ENCODE data around the gene RNF212B. TPM values are rescaled to one million over a fixed set of nuclear protein-coding genes. Genes with fewer than 3 reads are reported as not detected.
A peak's percentile ranks its signal among the peaks of the same experiment; 100 is the strongest.
"Not testable (repeated sequence)": the region's sequence is repeated elsewhere in the genome, so short reads cannot be mapped to it uniquely, and the experiment has no call there.

The RNF212B gene
- total RNA-seq, 4 donors from 2014 or later: 0.33 TPM; not detected in 3

DNA sequence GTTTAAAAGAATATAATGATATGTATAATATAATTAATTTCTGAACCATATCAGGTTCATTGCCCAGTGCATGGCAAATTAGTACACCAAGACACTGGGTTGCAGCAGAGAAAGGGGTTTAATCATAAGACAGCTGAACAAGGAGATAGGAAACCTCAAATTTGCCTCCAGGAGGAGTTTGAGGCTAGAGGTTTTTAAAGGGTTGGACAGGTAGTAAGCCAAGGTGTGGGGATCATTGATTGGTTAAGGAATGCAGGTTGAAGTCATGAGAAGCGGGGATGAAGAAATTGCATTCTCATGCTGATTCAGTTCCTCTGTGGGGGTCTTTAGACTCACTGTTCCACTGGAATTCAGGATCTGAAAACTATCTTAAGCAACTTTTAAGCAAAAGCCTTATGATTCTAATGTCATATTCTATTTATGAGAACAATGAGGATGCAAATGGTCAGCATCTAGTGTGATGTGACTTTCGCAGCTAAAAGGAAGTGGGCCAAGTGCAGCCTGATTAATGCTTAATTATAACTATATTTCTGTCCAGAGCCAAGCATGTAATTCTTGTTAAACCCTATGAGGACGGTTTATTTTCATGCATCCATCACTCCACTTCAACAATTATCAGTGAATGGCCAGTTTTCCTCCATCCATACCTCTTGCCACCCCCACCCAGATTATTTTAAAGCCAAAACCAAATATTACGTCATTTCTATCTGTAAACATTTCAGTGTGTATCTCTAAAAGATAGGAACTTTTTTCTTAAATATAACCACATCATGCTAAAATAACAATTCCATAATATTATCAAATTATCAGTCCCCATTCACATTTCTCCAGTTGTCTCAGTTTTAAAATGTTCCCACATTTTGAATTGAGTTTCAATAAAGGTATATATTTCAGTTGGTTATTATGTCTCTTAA is 14.9 kb downstream of the RNF212B start:
- peaks cover 0 to 4% (median 0%) of the 10 kb centered on the region in 4 donors for H3K4me1 ChIP-seq
- no peak for DNase-seq (ENCODE audit: extremely low spot score)
- no peaks in the 10 kb centered on the region for H3K36me3 ChIP-seq
- intact Hi-C loops (cut with DNase I): no loop called here
- peaks cover 0 to 9% (median 0%) of the 10 kb centered on the region in 4 donors for H3K27me3 ChIP-seq
- no peak overlapping the region for H3K27ac ChIP-seq (replicated peaks in 1 of 4)
- WGBS: 50% methylated on average over 4 of the region's 4 CpGs
- H3K9me3 ChIP-seq: no peaks in the 10 kb centered on the region
- TF ChIP-seq POLR2AphosphoS5 (IDR thresholded peaks at IDR 0.05) (no peak), CTCF (IDR thresholded peaks at IDR 0.05) (no peak), EP300 (IDR thresholded peaks at IDR 0.05) (no peak), POLR2A (IDR thresholded peaks at IDR 0.05; ENCODE audit: low read depth) (no peak)
- H3K4me3 ChIP-seq: no peak overlapping the region

- peak; percentile 21 for TF ChIP-seq EP300 (IDR thresholded peaks at IDR 0.05)
- no peak for TF ChIP-seq POLR2AphosphoS5 (IDR thresholded peaks at IDR 0.05)
- no peak for TF ChIP-seq CTCF (IDR thresholded peaks at IDR 0.05)
- Histone ChIP-seq H3K27ac (replicated peaks in 1 of 4) (peak overlapping the region in 1 of 4 donors; percentile 18), H3K4me1 (peaks cover 0 to 13% (median 4%) of the 10 kb centered on the region in 4 donors), H3K9me3 (no peaks in the 10 kb centered on the region), H3K4me3 (no peak overlapping the region), H3K36me3 (no peaks in the 10 kb centered on the region), H3K27me3 (peaks cover 0 to 4% (median 0%) of the 10 kb centered on the region in 4 donors)
- 72% methylated on average over 5 of the region's 5 CpGs for WGBS
- DNase-seq (ENCODE audit: extremely low spot score): no peak
- intact Hi-C loops (cut with DNase I): no loop called here
Measured at GRCh38 chr14:23258256-23258655, 20.5 kb downstream of the RNF212B start.

GRCh38 chr14:23259426-23259825 is 21.7 kb downstream of the RNF212B start:
- peaks cover 0 to 4% (median 0%) of the 10 kb centered on the region in 4 donors for H3K27me3 ChIP-seq
- H3K4me3 ChIP-seq: no peak overlapping the region
- H3K36me3 ChIP-seq: no peaks in the 10 kb centered on the region
- DNase-seq (ENCODE audit: extremely low spot score): no peak
- H3K4me1 ChIP-seq: peaks cover 0 to 13% (median 4%) of the 10 kb centered on the region in 4 donors
- H3K9me3 ChIP-seq: no peaks in the 10 kb centered on the region
- TF ChIP-seq EP300 (IDR thresholded peaks at IDR 0.05): no peak
- TF ChIP-seq CTCF (IDR thresholded peaks at IDR 0.05): no peak
- no peak for TF ChIP-seq POLR2AphosphoS5 (IDR thresholded peaks at IDR 0.05)
- no peak for TF ChIP-seq POLR2A (IDR thresholded peaks at IDR 0.05; ENCODE audit: low read depth)
- intact Hi-C loops (cut with DNase I): no loop called here
- no peak overlapping the region for H3K27ac ChIP-seq (replicated peaks in 1 of 4)

GRCh38 chr14:23260849-23261248 is 23.1 kb downstream of the RNF212B start:
- WGBS: 78% methylated on average over 8 of the region's 8 CpGs
- H3K4me1 ChIP-seq: peaks cover 0 to 15% (median 4%) of the 10 kb centered on the region in 4 donors
- H3K36me3 ChIP-seq; H3K4me3 ChIP-seq; DNase-seq (ENCODE audit: extremely low spot score); H3K27me3 ChIP-seq; intact Hi-C loops (cut with DNase I); H3K27ac ChIP-seq (replicated peaks in 1 of 4); H3K9me3 ChIP-seq: not testable (repeated sequence)

DNA sequence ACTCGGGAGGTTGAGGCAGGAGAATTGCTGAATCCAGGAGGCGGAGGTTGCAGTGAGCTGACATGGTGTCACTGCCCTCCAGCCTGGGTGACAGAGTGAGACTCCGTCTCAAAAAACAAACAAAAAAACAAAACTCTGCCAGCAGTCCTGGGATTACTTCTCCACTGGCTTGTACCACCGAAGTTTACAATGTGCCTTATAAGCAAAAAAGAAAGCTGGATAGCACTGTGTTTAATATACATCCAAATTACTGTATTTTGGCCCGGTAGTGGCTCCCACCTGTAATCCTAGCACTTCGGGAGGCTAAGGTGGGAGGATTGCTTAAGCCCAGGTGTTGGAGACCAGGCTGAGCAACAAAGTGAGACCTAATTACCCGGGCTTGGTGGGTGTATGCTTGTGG is 31.5 kb downstream of the RNF212B start:
- WGBS: 93% methylated on average over 7 of the region's 7 CpGs
- Histone ChIP-seq H3K9me3 (no peaks in the 10 kb centered on the region), H3K27ac (replicated peaks in 1 of 4) (no peak overlapping the region), H3K36me3 (no peaks in the 10 kb centered on the region), H3K27me3 (no peaks in the 10 kb centered on the region), H3K4me3 (no peak overlapping the region), H3K4me1 (peaks cover 0 to 6% (median 0%) of the 10 kb centered on the region in 4 donors)
- intact Hi-C loops (cut with DNase I): no loop called here
- TF ChIP-seq CTCF (IDR thresholded peaks at IDR 0.05) (no peak), EP300 (IDR thresholded peaks at IDR 0.05) (no peak), POLR2A (IDR thresholded peaks at IDR 0.05; ENCODE audit: low read depth) (no peak), POLR2AphosphoS5 (IDR thresholded peaks at IDR 0.05) (no peak)
- DNase-seq (ENCODE audit: extremely low spot score): no peak

Measured in esophagus muscularis mucosa (tissue), 4 donors.